ENCODE data around the gene QSOX2.
"Not testable (repeated sequence)": the region's sequence is repeated elsewhere in the genome, so short reads cannot be mapped to it uniquely, and the experiment has no call there.

Gene QSOX2

GRCh38 chr9:136237486-136238341 is 7.9 kb downstream of the QSOX2 start:
- DNase-seq (ENCODE audit: low read depth) = no peak

GRCh38 chr9:136236471-136237410 is 8.9 kb downstream of the QSOX2 start:
- DNase-seq (ENCODE audit: low read depth) = not testable (repeated sequence)

DNA sequence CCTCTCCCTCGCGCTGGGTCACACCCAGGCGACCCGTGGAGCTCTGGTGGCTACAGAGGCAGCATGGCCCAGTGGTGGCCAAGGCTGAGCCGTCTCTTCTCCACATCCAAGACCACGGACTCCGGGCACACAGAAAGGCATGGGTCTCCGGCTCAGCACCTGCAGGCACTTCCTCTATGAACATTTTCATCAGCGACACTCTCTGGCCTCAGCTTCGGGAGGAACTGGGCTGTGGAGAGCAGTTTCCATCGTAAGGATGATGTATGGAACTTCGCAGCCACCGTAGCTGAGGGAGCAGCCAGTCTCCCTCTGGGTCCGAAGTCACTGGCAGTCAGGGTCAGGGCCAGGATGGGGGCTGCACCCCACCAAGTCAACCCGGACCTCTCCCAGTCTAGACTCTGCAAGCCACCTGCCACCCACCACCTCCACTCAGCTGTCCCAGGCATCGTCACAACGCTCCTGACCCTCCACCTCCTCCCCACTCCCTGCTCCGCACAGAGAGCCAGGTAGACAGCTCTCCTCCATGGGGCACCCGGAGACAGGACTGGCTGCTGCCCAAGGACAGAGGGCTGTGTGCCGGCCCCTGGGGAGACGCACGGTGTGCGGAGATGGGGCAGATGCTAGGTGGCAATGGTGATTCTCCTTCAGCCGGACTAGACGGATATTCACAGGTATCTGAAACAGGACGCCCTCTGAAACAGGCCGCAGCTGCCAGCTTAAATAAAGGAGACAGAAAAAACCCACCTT is 9.7 kb downstream of the QSOX2 start:
- DNase-seq (ENCODE audit: low read depth) = no peak

- no peak for DNase-seq (ENCODE audit: low read depth)
Measured at GRCh38 chr9:136235171-136235570, 10.4 kb downstream of the QSOX2 start.

GRCh38 chr9:136234597-136234996 is 11.0 kb downstream of the QSOX2 start:
- no peak for DNase-seq (ENCODE audit: low read depth)

DNA sequence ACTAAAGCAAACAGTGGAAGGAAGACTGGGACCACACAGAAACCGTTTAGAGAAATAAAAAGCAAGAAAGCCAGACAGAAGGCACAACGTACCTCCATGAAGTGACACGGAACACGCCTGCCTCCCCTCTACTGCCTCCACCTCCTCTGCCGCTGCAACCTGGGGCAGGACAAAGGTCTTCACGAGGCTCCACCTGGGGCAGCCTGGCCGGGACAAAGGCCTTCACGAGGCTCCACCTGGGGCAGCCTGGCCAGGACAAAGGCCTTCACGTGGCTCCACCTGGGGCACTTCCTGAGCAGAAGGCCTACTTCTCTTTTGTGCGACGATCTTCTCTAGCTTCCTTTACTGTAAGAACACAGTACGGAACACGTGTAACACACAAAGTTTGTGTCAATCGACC is 11.7 kb downstream of the QSOX2 start:
- no peak for DNase-seq (ENCODE audit: low read depth)

DNA sequence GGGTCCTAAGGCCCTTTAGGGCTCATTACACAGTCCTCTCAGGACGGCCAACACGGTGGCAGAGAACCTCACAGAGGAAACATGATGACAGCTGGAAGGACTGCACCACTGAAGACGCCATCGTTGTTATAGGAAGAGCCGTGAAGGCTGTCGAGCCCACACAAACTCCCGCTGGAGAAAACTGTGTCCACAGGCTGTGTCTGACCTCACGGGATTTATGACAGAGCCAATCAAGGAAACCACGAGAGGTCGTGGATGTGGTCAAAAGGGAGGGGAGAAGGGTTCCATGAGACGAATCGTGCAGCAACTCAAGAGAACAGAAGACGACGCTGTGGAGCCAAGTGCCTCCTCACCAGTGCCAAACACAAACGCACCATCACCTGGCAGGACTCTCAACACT is 12.2 kb downstream of the QSOX2 start:
- DNase-seq (ENCODE audit: low read depth) = no peak

- no peak for DNase-seq (ENCODE audit: low read depth)
Measured at GRCh38 chr9:136232969-136233368, 12.6 kb downstream of the QSOX2 start.

- no peak for DNase-seq (ENCODE audit: low read depth)
Measured at GRCh38 chr9:136231478-136232297, 13.9 kb downstream of the QSOX2 start.

DNA sequence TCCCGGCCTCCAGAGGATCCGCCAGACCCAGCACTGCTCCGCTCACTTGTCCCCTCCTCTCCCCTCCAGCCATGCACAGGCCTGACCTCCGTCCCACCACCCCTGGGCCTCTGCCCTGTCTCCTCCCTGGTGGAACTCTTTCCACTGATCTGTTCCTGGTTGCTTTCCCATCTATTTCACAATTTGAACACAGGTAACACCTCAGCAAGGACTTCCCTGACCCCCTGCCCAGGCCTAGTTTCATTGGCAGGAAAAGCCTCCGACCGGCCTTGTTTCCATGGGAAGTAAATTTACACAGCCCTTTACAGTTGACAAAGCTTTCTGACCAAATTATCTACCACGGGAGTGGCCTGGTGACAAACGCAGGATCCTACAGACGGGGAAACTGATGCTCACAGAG is 14.8 kb downstream of the QSOX2 start:
- no peak for DNase-seq (ENCODE audit: low read depth)

DNA sequence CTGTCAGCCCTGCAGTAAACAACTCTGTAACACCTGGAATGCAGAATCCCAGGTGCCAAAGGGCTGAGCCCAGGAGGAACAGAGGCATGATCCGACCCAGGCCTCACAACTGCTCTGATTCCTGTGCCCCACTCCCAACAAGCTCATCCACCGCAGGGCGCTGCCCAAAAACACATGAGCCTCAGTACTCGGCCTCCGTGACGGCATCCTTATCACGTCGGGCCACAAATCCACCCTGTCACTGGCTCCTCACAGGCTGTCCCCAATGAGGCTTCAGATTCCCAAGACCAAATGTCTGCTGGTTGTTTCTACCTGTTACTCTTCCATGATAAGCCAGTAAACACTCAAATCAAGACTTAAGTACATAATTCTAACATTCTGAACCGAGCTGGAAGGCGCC is 15.2 kb downstream of the QSOX2 start:
- DNase-seq (ENCODE audit: low read depth) = no peak

- no peak for DNase-seq (ENCODE audit: low read depth)
Measured at GRCh38 chr9:136229096-136230065, 16.2 kb downstream of the QSOX2 start.

DNA sequence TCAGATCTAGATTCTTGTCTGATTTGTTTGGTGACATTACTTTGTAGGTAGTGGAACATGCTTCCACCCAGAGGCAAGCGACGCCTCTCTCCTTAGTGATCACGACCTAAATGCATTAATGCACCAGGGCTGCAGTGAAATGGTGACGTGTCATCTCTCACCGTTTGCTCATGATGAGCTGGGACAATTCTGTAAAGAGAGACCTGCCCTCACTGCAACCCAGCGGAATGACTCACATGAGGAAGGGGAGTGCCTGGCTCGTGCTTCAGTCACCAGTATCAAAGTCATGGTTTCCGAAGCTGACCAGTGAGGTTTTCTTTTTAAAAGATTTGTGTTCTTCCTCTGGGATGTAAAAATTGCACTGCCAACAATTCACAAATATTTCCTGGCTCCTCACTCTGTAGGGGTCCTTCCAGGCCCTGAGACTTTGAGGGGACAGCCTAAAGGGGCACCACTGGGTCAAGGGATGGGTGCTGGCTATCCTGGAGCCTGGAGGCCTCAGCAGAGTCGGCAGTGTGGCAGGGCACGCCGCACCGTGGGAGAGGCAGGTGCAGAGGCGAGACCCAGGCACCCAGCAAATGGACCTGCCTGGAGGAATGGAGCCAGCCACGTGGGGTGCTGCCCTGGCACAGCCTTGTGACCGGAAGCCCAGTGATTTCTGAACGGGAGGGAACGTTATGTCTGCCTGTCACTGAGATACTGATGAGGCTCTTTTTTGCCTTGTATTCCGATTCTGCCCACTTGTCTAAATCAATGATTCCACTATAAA is 17.3 kb downstream of the QSOX2 start:
- DNase-seq (ENCODE audit: low read depth) = peak; percentile 38

DNA sequence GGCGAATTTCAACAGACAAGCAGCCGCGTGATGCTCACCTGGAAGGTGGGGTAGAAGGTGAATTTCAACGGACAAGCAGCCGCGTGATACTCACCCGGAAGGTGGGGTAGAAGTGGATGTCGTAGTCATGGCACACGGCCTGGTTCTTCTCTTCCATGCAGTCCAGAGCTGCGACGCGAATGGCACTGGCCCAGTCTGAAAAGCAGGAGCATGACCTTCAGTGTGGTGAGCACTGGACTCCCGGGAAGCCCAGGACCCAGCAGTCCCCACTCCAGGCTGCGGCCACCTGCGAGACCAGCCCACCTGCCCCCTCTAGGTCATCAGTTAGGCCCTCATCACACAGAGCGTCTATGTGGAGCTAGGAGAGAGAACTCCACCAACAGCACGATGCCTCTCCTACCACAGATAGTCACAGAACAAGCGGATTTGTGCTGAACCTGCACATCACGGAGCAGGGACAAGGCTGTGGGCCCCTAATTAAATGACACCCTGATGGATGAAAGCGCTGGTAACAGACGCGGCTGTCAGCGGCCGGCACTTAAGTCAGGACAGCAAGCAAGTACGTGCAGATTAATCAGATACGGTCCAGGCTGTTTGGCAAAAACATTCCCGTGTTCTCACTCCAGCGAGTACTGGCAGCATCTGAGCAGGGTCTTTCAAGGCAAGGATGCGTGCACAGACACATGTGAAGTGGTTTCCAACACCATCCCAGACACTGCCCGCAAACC is 18.8 kb downstream of the QSOX2 start:
- DNase-seq (ENCODE audit: low read depth) = no peak

DNA sequence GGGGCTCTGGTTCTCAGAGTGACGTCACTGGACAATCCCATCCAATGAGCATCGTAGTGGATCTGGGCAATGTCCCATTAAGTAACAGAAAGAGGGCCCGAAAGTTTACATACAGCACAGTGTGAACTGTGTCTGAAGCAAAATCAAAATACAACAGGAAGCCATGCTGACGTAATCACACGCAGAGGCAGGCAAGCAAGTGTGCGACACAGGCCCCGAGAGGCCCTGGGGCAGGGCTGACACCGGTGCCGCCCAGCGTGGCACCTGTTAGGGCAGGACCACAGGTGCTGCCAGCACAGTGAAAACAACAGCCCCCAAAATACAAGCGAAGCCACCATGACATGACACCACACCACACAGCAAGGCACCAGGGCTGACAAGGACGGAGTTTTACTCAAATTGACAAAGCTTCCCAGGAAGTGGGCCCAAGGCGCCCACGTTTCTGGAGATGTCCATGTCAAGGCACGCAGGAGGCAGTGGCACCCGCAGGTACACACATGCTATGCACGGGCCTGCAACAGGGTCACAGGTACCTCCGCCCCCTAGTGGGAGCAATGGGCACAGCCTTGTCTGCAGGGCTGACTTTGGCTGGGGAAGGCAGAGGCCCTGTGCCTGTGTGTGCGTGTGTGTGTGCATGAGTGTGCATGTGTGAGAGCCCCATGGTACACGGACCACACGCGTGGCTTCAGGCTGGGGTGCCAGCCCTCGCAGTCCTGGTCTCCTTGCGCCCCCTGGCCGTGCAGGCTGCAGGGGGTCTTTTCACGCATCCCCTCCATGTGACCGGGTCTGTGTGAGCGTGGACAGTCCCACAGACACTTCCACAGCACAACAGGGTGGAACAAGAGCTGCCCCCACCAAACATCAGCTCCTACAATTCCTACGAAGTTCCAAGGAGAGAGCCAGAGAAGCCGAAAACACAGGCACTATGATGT is 19.6 kb downstream of the QSOX2 start:
- DNase-seq (ENCODE audit: low read depth) = no peak

DNA sequence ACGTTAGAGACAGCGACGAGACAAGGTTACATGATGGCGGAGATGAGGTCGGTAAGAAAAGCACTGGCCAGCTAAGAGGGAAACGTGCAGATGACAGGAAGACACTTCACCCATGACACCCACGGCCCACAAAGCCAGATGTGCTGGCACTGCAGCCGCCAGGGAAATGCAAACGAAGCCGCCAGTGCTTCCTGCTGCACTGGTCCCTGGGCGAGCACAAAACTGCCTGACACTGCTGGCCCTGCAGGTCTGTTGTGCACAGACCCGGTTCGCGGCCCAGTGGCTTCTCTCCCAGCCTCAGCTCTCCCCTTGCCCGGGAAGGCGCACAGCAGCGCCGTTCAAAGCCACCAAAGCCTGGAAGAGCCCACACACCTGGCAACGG is 20.3 kb downstream of the QSOX2 start:
- no peak for DNase-seq (ENCODE audit: low read depth)

DNA sequence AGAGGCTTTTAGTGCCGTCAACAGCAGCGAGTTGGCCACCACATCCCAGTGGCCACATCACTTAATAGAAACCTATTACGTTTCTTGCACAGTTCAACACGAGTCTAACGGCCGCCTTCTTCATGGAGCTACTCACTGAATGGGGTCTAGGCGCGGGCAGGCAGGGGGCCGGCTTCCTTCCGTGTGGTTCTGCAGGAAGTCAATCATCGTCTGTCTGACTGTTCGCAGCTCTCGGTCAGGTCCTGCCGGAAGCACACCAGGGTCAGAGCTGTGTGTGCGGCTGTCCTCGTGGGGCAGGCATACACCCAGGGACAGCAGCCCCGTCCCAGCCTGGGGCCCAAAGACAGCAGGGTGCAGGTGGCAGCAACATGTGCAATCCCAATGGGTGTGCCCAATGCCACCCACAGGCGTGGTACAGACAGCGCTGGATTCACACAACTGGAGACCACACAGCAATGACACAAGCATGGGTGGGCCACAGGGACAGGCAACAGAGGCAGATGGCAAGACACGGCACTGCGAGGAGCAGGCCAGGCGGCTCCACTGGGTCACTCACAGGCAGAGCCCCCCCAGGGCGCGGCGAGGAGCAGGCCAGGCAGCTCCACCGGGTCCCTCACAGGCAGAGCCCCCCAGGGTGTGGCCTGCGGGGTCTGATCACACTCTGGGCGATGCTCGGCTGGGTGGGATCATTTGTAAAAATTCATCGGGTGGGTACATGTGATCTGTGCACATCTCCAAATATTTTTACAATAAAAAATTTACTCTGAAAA is 21.6 kb downstream of the QSOX2 start:
- no peak for DNase-seq (ENCODE audit: low read depth)
